ENCODE data around the gene PCDHA4. TPM values are rescaled to one million over a fixed set of nuclear protein-coding genes. Genes with fewer than 3 reads are reported as not detected.
"Not testable (repeated sequence)": the region's sequence is repeated elsewhere in the genome, so short reads cannot be mapped to it uniquely, and the experiment has no call there.

The PCDHA4 gene
- total and polyA plus RNA-seq, 8 donors = 0.08 to 2.6 (median 1.1) TPM; not detected in 2

GRCh38 chr5:140827704-140828361, 21.0 kb downstream of the PCDHA4 start, which contains the start of gene PCDHA6:
PCDHA6 (plus strand) TSS chr5:140827960; CDS start chr5:140828092, 132 bp downstream.
- no peak within 1 kb of the TSS for H3K27ac ChIP-seq
- H3K36me3 ChIP-seq = no peaks in the 10 kb centered on the region
- 15 to 26% (median 21%) methylated on average over 19 to 27 of the region's 27 CpGs for WGBS, 5 donors
- DNase-seq = peak in 1 of 2 donors; percentile 13
- H3K9me3 ChIP-seq = peaks cover 14 to 62% (median 57%) of the 10 kb centered on the region in 4 donors
- TF ChIP-seq POLR2A (IDR thresholded peaks at IDR 0.05) (no peak), POLR2AphosphoS5 (IDR thresholded peaks at IDR 0.05) (no peak), EP300 (IDR thresholded peaks at IDR 0.05) (no peak), CTCF (IDR thresholded peaks at IDR 0.05) (no peak)
- intact Hi-C loops (cut with DNase I; ENCODE audit: low total_unique reads) = no loop called here
- H3K27me3 ChIP-seq = peaks cover 0 to 70% (median 6%) of the 10 kb centered on the region in 3 donors
- H3K4me3 ChIP-seq = peak within 1 kb of the TSS in 1 of 4 donors; percentile 23
- no peaks in the 10 kb centered on the region for H3K4me1 ChIP-seq

- intact Hi-C loops (cut with DNase I; ENCODE audit: low total_unique reads) = no loop called here
Measured at GRCh38 chr5:140828362-140828737, 21.5 kb downstream of the PCDHA4 start.

GRCh38 chr5:140829511-140830501, 22.9 kb downstream of the PCDHA4 start:
- H3K36me3 ChIP-seq; H3K27ac ChIP-seq; H3K4me1 ChIP-seq; intact Hi-C loops (cut with DNase I; ENCODE audit: low total_unique reads); H3K4me3 ChIP-seq; DNase-seq: not testable (repeated sequence)
- WGBS, 5 donors = 42 to 51% (median 49%) methylated on average over 31 to 106 of the region's 106 CpGs
- Histone ChIP-seq H3K9me3 (peaks cover 20 to 65% (median 54%) of the 10 kb centered on the region in 4 donors), H3K27me3 (peaks cover 0 to 70% (median 10%) of the 10 kb centered on the region in 3 donors)

More at GRCh38 chr5:140828362-140828737, 21.5 kb downstream of the PCDHA4 start:
- Histone ChIP-seq H3K27ac (no peak overlapping the region), H3K4me3 (peak overlapping the region in 1 of 4 donors; percentile 23), H3K27me3 (peaks cover 0 to 64% (median 6%) of the 10 kb centered on the region in 3 donors), H3K4me1 (no peaks in the 10 kb centered on the region), H3K9me3 (peaks cover 14 to 62% (median 52%) of the 10 kb centered on the region in 4 donors), H3K36me3 (no peaks in the 10 kb centered on the region)
- WGBS, 5 donors = 17 to 28% (median 20%) methylated on average over 18 of the region's 18 CpGs
- DNase-seq = no peak
- TF ChIP-seq POLR2A (IDR thresholded peaks at IDR 0.05) = no peak
- no peak for TF ChIP-seq POLR2AphosphoS5 (IDR thresholded peaks at IDR 0.05)
- no peak for TF ChIP-seq CTCF (IDR thresholded peaks at IDR 0.05)
- TF ChIP-seq EP300 (IDR thresholded peaks at IDR 0.05) = no peak

- peaks cover 28 to 70% (median 53%) of the 10 kb centered on the region in 4 donors for H3K9me3 ChIP-seq
- H3K27ac ChIP-seq = no peak within 1 kb of the TSS
- TF ChIP-seq CTCF (IDR thresholded peaks at IDR 0.05) = no peak
- no peak for TF ChIP-seq EP300 (IDR thresholded peaks at IDR 0.05)
- TF ChIP-seq POLR2A (IDR thresholded peaks at IDR 0.05) = no peak
- no peak for TF ChIP-seq POLR2AphosphoS5 (IDR thresholded peaks at IDR 0.05)
- peak within 1 kb of the TSS in 3 of 4 donors; percentile 9 to 24 (median 13) for H3K4me3 ChIP-seq
- peaks cover 0 to 71% (median 4%) of the 10 kb centered on the region in 3 donors for H3K27me3 ChIP-seq
- peak in 1 of 2 donors; percentile 28 for DNase-seq
- intact Hi-C loops (cut with DNase I; ENCODE audit: low total_unique reads) = no loop called here
- WGBS, 5 donors = 10 to 18% (median 12%) methylated on average over 8 of the region's 8 CpGs
- no peaks in the 10 kb centered on the region for H3K36me3 ChIP-seq
- no peaks in the 10 kb centered on the region for H3K4me1 ChIP-seq
Measured at GRCh38 chr5:140833993-140834392, 27.1 kb downstream of the PCDHA4 start, which contains the start of gene PCDHA7. PCDHA7 (plus strand) TSS chr5:140834269; CDS start chr5:140834384, 115 bp downstream.

- DNase-seq; intact Hi-C loops (cut with DNase I; ENCODE audit: low total_unique reads); H3K36me3 ChIP-seq; H3K4me1 ChIP-seq; H3K27ac ChIP-seq: not testable (repeated sequence)
- peaks cover 26 to 69% (median 48%) of the 10 kb centered on the region in 4 donors for H3K9me3 ChIP-seq
- peaks cover 0 to 66% (median 4%) of the 10 kb centered on the region in 3 donors for H3K27me3 ChIP-seq
- 20 to 27% (median 24%) methylated on average over 12 to 27 of the region's 38 CpGs for WGBS, 5 donors
- peak overlapping the region in 3 of 4 donors; percentile 9 to 24 (median 13) for H3K4me3 ChIP-seq
Measured at GRCh38 chr5:140834439-140835008, 27.7 kb downstream of the PCDHA4 start.
